ENCODE measurements around the gene PCDHGB7.

DNA sequence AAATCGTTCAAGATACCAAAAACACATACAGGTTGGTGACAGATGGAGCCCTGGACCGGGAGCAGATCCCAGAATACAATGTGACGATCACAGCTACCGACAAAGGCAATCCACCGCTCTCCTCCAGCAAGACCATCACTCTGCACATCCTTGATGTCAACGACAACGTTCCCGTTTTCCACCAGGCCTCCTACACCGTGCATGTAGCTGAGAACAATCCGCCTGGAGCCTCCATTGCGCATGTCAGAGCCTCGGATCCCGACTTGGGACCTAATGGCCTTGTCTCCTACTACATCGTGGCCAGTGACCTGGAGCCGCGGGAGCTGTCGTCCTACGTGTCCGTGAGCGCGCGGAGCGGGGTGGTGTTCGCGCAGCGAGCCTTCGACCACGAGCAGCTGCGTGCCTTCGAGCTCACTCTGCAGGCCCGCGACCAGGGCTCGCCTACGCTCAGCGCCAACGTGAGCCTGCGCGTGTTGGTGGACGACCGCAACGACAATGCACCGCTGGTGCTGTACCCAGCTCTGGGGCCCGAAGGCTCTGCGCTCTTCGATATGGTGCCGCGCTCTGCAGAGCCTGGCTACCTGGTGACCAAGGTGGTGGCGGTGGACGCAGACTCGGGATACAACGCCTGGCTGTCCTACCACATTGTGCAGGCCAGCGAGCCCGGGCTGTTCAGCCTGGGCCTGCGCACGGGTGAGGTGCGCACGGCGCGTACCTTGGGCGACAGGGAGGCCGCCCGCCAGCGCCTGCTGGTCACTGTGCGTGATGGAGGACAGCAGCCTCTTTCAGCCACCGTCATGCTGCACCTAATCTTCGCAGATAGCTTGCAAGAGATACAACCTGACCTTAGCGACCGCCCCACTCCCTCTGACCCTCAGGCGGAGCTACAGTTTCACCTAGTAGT lies 45.7 kb upstream of the PCDHGB7 start:
- TF ChIP-seq, protein P1, sequence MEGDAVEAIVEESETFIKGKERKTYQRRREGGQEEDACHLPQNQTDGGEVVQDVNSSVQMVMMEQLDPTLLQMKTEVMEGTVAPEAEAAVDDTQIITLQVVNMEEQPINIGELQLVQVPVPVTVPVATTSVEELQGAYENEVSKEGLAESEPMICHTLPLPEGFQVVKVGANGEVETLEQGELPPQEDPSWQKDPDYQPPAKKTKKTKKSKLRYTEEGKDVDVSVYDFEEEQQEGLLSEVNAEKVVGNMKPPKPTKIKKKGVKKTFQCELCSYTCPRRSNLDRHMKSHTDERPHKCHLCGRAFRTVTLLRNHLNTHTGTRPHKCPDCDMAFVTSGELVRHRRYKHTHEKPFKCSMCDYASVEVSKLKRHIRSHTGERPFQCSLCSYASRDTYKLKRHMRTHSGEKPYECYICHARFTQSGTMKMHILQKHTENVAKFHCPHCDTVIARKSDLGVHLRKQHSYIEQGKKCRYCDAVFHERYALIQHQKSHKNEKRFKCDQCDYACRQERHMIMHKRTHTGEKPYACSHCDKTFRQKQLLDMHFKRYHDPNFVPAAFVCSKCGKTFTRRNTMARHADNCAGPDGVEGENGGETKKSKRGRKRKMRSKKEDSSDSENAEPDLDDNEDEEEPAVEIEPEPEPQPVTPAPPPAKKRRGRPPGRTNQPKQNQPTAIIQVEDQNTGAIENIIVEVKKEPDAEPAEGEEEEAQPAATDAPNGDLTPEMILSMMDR (IDR thresholded peaks at IDR 0.05) = no peak
- TF ChIP-seq EP300 (IDR thresholded peaks at IDR 0.05) = no peak
